ENCODE measurements around the gene NUPR1.
A peak's percentile ranks its signal among the peaks of the same experiment; 100 is the strongest.
"Not testable (repeated sequence)": the region's sequence is repeated elsewhere in the genome, so short reads cannot be mapped to it uniquely, and the experiment has no call there.

NUPR1 gene, protein sequence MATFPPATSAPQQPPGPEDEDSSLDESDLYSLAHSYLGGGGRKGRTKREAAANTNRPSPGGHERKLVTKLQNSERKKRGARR

DNA sequence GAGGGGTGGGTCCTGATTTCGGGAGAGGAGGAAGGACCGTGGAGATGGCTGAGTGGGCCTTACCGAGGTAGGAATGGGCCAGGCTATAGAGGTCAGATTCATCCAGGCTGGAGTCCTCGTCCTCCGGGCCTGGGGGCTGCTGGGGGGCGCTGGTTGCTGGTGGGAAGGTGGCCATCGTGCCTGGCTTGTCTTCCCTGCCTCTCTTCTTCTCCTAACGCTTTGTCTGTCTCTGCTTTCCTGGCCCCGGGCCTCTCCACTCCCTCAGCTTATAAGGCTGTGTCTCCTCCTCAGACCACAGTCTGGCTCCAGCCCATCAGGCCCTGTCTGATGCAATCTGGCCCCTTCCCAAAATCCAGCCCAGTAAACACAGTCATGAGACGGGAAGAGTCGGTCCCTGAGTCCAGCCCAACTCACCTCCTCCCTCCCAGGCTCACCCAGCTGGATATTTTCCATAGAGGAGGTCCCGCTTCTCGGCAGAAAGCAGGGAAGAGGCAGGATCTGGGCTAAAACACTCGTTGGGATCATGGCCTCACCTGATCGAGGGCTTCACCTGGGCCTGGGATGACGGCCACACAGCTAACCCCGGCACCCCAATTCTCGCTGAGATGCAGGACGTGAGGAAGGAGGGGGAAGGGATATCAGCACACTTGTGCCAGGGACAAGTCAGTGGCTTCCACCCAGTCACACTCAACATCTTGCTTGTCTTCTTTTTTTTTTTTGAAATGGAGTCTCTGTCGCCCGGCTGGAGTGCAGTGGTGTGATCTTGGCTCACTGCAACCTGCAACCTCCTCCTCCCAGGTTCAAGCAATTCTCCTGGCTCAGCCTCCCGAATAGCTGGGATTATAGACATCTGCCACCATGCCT is at the start of gene NUPR1:
Gene NUPR1 (minus strand): TSS at position 242 of the 864 bp plus-strand sequence. CDS start 67 bp downstream, at position 175.
- peak; percentile 99 for DNase-seq (ENCODE audit: low read depth)

- peak; percentile 76 for DNase-seq (ENCODE audit: low read depth)
Measured at GRCh38 chr16:28587386-28587785, 48.6 kb upstream of the NUPR1 start.

GRCh38 chr16:28586466-28586865 is 47.7 kb upstream of the NUPR1 start:
- DNase-seq (ENCODE audit: low read depth) = peak; percentile 45

DNA sequence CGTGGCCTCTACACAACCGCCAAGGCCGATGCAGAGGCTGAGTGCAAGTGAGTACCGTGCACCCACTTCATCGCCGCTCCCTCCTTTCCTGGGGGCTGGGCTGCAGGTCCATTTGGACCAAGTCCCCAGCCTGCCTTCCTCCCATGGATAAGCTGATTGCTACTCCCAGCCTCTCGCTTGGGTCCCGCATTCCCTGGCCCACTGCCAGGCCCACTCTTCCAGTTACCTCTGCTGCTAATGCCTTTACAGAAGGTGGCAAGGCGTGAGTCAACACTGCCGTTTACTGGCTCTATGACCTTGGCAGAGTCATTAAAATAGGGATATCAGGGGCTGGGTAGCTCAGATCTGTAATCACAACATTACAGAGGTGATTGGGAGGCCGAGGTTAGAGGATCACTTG is 46.9 kb upstream of the NUPR1 start:
- DNase-seq (ENCODE audit: low read depth) = no peak

DNA sequence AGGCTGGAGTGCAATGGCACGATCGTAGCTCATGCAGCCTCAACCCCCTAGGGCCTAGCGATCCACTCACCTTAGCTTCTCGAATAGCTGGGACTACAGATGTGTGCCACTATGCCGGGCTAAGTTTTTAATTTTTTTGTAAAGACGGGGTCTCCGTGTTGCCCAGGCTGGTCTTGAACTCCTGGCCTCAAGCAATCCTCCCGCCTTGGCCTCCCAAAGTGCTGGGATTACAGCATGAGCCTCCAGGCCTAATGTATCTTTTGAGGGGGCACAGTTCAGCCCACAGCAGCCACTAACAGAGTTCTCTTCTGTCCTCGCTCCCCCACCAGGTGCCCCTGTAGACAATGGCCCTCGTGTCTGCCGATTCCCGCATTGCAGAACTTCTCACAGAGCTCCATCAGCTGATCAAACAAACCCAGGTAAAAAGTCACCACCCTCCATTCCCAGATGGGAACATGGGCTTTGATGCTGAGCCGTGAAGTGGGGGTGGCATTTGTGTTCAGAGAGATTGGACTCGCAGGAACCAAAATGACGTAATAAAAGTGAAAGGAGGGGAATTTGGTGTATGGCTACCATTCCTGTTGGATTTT is 42.0 kb upstream of the NUPR1 start:
- DNase-seq (ENCODE audit: low read depth) = no peak

DNA sequence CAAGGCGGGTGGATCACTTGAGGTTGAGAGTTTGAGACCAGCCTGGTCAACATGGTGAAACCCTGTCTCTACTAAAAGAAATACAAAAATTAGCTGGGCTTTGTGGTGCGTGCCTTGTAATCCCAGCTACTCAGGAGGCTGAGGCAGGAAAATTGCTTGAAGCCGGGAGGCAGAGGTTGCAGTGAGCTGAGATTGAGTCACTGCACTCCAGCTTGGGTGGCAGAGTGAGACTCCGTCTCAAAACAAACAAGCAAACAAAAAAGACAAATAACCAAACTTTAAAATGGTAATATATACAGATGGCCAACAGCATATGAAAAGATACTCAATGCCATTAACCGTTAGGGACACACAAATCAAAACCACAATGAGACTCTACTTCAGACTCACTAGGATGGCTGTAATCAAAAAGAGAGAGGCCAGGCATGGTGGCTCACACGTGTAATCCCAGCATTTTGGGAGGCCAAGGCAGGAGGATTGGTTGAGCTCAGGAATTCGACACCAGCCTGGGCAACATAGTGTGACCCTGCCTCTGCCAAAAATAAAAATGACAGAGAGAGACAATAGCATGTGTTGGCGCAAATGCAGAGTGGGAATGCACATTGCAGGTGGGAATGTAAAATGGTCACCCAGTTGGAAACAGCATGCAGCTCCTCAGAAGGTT is 36.8 kb upstream of the NUPR1 start:
- no peak for DNase-seq (ENCODE audit: low read depth)

- no peak for DNase-seq (ENCODE audit: low read depth)
Measured at GRCh38 chr16:28574925-28575324, 36.2 kb upstream of the NUPR1 start.

GRCh38 chr16:28573738-28574718 is 35.3 kb upstream of the NUPR1 start:
- no peak for DNase-seq (ENCODE audit: low read depth)

DNA sequence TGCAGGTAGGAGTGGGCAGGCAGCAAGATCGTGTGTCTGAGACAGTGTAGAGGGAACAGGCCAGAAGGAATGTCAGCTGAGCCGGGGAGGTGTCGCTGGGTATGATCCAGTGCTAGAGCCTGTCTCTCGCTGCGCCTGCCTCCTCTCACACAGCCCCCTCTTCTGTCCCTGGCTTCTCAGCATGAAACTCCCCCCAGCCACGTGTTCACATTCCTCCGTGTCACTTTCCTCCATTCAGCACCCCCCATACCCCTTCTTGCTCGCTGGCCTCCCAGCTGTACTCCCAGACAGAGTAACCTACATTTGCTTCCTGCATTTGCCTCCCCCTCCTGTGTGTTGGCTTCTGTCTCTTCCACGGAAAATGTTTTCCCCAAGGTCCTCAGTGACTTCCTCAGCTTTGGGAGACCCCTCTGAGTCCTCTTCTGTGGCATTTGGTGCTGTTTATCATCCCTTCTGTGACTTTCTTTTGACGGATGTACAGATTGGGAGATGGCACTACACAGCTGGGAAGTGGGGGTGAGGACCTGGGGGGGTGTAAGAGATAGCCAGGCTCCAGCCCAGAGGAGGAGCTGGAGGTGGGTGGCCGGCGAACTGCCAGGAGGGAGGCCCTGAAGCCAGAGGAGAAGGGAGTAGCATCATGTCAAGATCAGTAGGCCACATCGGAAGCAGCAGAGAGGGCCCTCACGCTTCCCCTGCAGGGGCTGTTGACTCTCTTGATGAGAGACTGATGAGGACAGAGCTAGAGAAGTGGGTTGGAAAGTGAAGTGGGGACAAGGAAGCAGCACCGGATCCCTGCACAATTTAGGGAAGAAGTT is 34.1 kb upstream of the NUPR1 start:
- peak; percentile 13 for DNase-seq (ENCODE audit: low read depth)

DNA sequence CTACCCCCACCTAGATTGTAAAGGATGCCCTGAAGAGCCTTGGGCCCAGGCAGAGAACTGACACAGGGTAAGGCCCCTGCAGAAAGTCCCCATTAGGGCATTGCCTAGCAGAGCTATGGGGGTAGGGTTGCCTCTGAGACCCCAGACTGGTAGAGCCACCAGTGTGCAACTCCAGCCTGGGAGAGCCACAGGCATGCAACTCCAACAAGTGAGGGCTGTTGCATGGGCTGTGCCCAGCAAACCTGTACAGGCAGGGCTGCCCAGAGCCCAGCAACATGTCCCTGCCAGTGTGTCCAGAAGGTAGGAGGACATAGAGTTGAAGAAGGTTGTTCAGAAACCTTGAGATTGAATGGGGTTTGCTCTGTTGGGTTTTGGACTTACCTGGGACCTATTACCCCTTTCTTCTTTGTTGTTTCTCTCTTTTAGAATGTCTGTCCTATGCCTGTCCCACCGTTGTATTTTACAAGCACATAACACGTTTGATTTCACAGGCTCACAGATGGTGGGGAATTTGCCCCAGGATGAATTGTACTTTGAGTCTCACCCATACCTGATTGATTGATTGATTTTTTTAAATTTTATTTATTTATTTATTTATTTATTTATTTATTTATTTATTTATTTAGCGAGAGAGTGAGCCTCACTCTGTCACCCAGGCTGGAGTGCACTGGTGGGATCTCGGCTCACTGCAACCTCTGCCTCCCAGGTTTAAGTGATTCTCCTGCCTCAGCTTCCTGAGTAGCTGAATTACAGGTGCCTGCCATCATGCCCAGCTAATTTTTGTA is 31.4 kb upstream of the NUPR1 start:
- no peak for DNase-seq (ENCODE audit: low read depth)

- DNase-seq (ENCODE audit: low read depth) = peak; percentile 62
Measured at GRCh38 chr16:28569021-28569420, 30.2 kb upstream of the NUPR1 start.

GRCh38 chr16:28567292-28567691 is 28.5 kb upstream of the NUPR1 start:
- DNase-seq (ENCODE audit: low read depth) = no peak

GRCh38 chr16:28566233-28566925 is 27.6 kb upstream of the NUPR1 start:
- DNase-seq (ENCODE audit: low read depth) = not testable (repeated sequence)

DNA sequence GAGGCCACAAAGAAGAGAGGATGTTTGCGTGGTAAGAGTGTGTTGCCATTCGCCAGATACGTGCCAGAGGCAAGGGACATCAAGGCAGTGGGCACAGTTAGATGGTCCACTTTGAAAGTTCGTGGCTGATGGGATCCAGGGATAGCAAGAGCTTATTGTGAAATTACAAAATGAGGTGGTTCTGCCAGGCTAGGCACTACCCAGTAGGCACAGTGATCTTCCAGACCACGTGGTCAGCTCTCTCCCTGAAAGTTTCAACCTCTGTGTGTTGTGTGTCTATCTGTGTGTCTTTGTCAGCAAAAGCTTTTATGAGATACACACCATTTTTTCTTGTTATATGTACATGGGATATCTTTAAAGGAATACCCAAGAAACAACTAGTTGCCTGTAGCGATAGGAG is 24.4 kb upstream of the NUPR1 start:
- DNase-seq (ENCODE audit: low read depth) = no peak

- no peak for DNase-seq (ENCODE audit: low read depth)
Measured at GRCh38 chr16:28562199-28562598, 23.4 kb upstream of the NUPR1 start.

DNA sequence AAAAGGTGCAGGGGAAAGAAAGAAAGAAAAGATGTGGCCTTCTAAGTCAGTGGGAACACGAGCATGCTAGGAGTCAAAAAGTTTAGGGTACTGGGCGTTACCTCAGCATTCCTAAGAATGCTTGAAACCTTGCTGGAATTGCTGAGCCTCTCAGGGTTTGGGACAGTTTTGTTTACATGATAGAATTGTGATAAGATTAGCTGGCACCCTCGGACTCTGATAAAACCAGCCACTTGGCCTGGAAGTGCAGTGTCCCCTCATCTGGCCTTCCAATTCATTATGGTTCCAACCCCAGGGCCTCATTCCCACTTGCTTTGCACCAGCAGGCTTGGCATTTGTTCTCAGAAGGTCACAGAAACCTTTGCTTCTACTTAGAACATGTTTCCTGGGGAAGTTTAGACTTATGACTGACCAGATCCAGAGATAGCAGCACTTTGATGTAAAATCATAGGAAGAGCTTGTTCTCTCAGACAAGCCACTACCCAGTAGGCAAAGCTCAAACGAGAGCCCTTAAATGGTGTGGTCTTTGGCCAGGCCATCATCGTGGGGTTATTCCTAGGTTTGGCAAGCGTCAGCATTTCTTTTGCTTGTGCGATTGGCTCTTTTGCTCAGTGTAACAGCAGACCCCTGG is 22.9 kb upstream of the NUPR1 start:
- peak; percentile 13 for DNase-seq (ENCODE audit: low read depth)

DNA sequence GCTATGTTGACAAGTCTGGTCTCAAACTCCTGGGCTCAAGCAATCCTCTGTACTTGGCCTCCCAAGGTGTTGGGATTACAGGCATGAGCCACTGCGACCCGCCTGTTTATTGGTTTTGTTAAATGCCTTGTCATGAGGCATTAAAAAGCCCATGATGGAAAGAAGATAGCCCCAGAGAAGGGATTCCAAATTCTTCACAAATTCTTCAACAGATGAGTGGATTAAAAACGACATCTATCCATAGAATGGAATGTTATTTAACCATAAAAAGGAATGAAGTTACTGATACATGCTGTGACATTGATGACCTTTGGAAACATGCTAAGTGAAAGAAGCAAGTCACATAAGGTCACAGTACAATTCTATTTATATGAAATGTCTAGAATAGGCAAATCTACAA is 19.7 kb upstream of the NUPR1 start:
- no peak for DNase-seq (ENCODE audit: low read depth)

- DNase-seq (ENCODE audit: low read depth) = no peak
Measured at GRCh38 chr16:28556914-28557320, 18.1 kb upstream of the NUPR1 start.

GRCh38 chr16:28555561-28555960 is 16.8 kb upstream of the NUPR1 start:
- DNase-seq (ENCODE audit: low read depth) = no peak
